ENCODE results near the gene ELOVL1.

ELOVL1 gene

DNA sequence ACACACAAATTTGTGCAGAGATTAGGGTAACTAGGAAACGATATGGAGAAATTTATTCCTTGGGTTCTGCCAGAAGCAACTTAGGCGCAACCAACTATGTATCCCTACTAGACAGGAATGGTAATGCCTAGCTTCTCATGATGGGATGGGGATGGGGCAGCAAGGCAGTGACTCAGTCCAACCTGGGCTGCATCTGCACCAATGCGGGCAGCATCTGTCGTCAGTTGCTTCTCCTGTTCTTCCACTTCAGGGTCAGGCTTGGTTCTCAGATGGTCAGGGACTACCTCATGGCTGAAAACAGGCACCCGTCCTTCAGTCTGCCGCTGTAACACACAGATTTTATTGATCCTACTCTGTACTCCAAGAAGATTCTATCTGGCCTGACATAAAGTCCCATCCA is 18.9 kb upstream of the ELOVL1 start:
- CTCF ChIA-PET: interaction anchor here (0.7 to 1.7 kb wide), 5 partner anchors 19 to 148 kb away, joined by 3 to 5 read pairs (median 3); partner anchors contain the start of gene ELOVL1
- POLR2A ChIA-PET: no interaction called here

DNA sequence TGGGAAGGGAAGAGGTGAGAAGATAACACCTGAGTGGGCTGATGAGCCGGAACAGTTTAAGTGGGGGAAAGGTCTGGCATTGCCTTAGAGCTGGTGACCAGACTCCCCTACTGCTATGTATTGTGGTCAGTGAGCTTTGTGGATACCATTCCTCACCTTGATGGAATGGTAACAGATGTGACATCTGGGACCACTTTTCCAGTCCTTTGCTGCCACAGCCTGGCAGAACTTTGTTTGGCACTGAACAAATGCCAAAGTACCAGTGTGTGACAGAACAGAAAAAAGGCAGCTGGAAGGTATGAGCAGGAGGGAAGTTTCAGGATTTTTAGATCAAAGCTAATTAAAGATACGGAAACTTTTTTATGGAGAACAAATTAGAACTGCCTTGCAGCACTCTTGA is 15.6 kb upstream of the ELOVL1 start:
- CTCF ChIA-PET: interaction anchor here (1.4 to 1.8 kb wide), 4 partner anchors 31 to 157 kb away, joined by 6 to 12 read pairs (median 6); no protein-coding TSS in a partner anchor
- no peak overlapping the region for H3K4me3 ChIP-seq (ENCODE audit: low read depth, low read length)
- POLR2A ChIA-PET: interaction anchor here (2.3 kb wide), 1 partner anchor 15 kb away, joined by 10 read pairs; the partner anchor contains the start of gene ELOVL1
- TF ChIP-seq, protein P1, sequence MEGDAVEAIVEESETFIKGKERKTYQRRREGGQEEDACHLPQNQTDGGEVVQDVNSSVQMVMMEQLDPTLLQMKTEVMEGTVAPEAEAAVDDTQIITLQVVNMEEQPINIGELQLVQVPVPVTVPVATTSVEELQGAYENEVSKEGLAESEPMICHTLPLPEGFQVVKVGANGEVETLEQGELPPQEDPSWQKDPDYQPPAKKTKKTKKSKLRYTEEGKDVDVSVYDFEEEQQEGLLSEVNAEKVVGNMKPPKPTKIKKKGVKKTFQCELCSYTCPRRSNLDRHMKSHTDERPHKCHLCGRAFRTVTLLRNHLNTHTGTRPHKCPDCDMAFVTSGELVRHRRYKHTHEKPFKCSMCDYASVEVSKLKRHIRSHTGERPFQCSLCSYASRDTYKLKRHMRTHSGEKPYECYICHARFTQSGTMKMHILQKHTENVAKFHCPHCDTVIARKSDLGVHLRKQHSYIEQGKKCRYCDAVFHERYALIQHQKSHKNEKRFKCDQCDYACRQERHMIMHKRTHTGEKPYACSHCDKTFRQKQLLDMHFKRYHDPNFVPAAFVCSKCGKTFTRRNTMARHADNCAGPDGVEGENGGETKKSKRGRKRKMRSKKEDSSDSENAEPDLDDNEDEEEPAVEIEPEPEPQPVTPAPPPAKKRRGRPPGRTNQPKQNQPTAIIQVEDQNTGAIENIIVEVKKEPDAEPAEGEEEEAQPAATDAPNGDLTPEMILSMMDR (IDR thresholded peaks at IDR 0.05; ENCODE audit: insufficient read depth, low read length, missing control alignments): no peak
- DNase-seq (ENCODE audit: low read depth, low spot score): no peak

More for the DNA sequence above, 18.9 kb upstream of the ELOVL1 start:
- TF ChIP-seq, protein P1 (IDR thresholded peaks at IDR 0.05; ENCODE audit: insufficient read depth, low read length, missing control alignments): no peak
- H3K4me3 ChIP-seq (ENCODE audit: low read depth, low read length): no peak overlapping the region
- DNase-seq (ENCODE audit: low read depth, low spot score): no peak

DNA sequence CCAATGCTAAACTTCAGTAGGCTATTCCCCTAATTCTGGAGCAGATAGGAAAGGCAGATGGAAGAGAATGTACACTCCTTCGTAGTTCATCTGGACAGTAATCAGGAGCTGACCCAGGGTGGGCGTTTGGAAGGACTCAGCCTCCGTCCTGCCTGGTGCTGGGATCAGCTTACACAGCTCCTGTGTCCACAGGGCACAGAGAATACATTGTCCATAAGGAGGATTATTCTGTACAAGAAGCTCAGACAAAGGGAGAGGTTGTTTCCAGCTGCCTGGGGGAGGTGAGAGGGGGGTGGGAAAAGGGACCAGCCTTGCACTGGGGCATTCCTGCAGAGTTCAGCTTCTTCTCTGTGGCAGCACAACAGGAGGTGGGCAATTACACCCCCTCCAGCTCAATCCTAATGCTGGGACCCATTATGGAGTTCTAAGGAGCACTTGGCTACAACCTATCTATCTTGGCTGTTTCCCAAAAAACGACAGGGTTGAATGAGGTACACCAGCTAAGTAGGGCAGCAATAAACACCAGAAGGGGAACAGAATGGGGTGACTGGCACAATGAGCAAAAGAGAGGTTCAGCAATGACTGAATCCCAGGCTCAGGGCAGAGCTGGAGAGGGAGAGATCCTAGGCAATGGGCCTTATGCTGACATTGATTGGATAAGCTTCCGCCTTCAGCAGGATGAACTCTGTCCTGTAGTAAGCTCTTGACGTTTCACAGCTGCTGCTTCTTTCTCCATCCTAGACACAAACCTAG is 14.4 kb upstream of the ELOVL1 start:
- POLR2A ChIA-PET: interaction anchor here (0.6 to 2.3 kb wide), 2 partner anchors 14 to 151 kb away, joined by 3 to 10 read pairs; partner anchors contain the start of gene ELOVL1
- H3K4me3 ChIP-seq (ENCODE audit: low read depth, low read length): no peak overlapping the region
- no peak for DNase-seq (ENCODE audit: low read depth, low spot score)
- CTCF ChIA-PET: interaction anchor here (0.9 to 1.6 kb wide), 4 partner anchors 8 to 155 kb away, joined by 3 to 6 read pairs (median 4); no protein-coding TSS in a partner anchor
- TF ChIP-seq, protein P1 (IDR thresholded peaks at IDR 0.05; ENCODE audit: insufficient read depth, low read length, missing control alignments): no peak

DNA sequence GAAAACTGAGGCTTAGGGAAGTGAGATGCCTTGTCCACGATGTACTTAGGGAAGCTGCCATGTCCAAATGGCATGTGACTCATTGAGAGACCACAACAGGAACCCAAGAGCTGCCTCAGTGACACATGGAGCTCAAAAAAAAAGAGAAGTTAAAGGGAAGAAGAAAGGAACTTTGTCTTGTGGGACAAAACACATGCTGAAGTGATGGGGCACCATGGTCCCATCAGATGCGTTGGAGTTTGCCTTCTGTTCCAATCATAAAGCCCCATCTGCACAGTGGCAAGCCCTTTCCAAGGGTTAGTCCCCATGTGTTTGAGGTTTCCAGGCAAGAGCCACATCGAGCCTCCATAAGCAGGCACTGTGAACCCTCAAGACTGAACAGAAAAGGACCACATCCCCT is 13.8 kb upstream of the ELOVL1 start:
- TF ChIP-seq, protein P1 (IDR thresholded peaks at IDR 0.05; ENCODE audit: insufficient read depth, low read length, missing control alignments): no peak
- ChIA-PET CTCF (interaction anchor here (0.9 to 1.2 kb wide), 2 partner anchors 8 to 155 kb away, joined by 3 read pairs; no protein-coding TSS in a partner anchor), POLR2A (interaction anchor here (0.6 to 2.3 kb wide), 2 partner anchors 13 to 151 kb away, joined by 3 to 10 read pairs; partner anchors contain the start of gene ELOVL1)
- no peak overlapping the region for H3K4me3 ChIP-seq (ENCODE audit: low read depth, low read length)
- no peak for DNase-seq (ENCODE audit: low read depth, low spot score)

DNA sequence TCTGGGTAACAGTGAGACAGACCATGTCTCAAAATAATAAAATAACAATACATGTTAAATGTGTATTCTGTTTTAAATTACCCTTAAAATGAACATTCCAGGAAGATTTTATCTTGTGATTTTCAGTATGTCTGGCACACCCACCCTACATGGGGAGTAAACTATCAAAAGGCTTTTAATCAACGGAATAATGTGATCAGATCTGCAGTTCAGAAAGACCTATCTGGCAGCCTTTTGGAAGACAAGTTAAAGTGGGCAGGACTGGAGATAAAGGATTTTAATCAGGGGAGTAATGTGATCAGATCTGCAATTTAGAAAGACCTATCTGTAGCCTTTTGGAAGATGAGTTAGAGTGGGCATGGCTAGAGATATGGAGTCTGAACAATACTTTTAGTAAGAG is 11.7 kb upstream of the ELOVL1 start:
- POLR2A ChIA-PET: interaction anchor here (2.6 kb wide), 1 partner anchor 11 kb away, joined by 7 read pairs; the partner anchor contains the start of gene ELOVL1
- CTCF ChIA-PET: interaction anchor here (1.7 kb wide), 1 partner anchor 136 kb away, joined by 4 read pairs; no protein-coding TSS in a partner anchor
- no peak for DNase-seq (ENCODE audit: low read depth, low spot score)
- TF ChIP-seq, protein P1 (IDR thresholded peaks at IDR 0.05; ENCODE audit: insufficient read depth, low read length, missing control alignments): no peak
- no peak overlapping the region for H3K4me3 ChIP-seq (ENCODE audit: low read depth, low read length)

- no peak overlapping the region for H3K4me3 ChIP-seq (ENCODE audit: low read depth, low read length)
- CTCF ChIA-PET: interaction anchor here (0.7 to 3.2 kb wide), 7 partner anchors 10 to 152 kb away, joined by 3 to 18 read pairs (median 4); partner anchors contain the start of gene ELOVL1
- TF ChIP-seq, protein P1 (IDR thresholded peaks at IDR 0.05; ENCODE audit: insufficient read depth, low read length, missing control alignments): no peak
- no peak for DNase-seq (ENCODE audit: low read depth, low spot score)
- POLR2A ChIA-PET: interaction anchor here (1.4 to 2.6 kb wide), 2 partner anchors 10 to 11 kb away, joined by 7 to 8 read pairs; partner anchors contain the start of genes ELOVL1, MED8 and SZT2
Observed at GRCh38 chr1:43377831-43378230, 10.0 kb upstream of the ELOVL1 start.

Measured in AG04449 (cell line).